NB4 (cell line): Measurements from ENCODE around the gene SKAP2.

ENCODE experiments used
- CTCF ChIP-seq: IDR thresholded peaks from one replicate; pipeline ENCODE4 v1.5.1; 2012; ENCODE audit warnings: low read depth, low read length
- MAX ChIP-seq: IDR thresholded peaks from 2 replicates; pipeline ENCODE4 v1.6.1; 2011; ENCODE audit warnings: low read depth, low read length

- TF ChIP-seq CTCF (no peak), MAX (peak; percentile 87)
Measured at GRCh38 chr7:26864309-26865093, at the start of gene SKAP2.
